Stomach (tissue), 9 donors: ENCODE data around the gene MRPL9. TPM values are rescaled to one million over a fixed set of nuclear protein-coding genes. Genes with fewer than 3 reads are reported as not detected.

Experiments used
- DNase-seq, 2 donors: peaks; one replicate each; pipeline versions ENCODE4 v3.0.0 to v3.0.0-alpha.2; 2013 to 2019
- H3K27ac ChIP-seq, 5 donors: fragments of 200-600 bp in 4 of 5; sonication (generic) in 4 of 5; one replicate each; pipeline ENCODE4 v1.5.1; 2013 to 2019; ENCODE audit warnings: mild to moderate bottlenecking in 1 of 5, moderate library complexity in 1 of 5
- H3K27me3 ChIP-seq, 3 donors: fragments of 200-600 bp; sonication (generic); one replicate each; pipeline ENCODE4 v1.5.1; 2017 to 2019; ENCODE audit warnings: mixed run types in 1 of 3
- H3K36me3 ChIP-seq, 4 donors: fragments of 200-600 bp; sonication (generic); 1 replicate in 3 of 4; 2 replicates in 1 of 4; pipeline ENCODE4 v1.5.1; 2016 to 2019
- H3K4me1 ChIP-seq, 4 donors: fragments of 200-600 bp; sonication (generic); one replicate each; pipeline ENCODE4 v1.5.1; 2016 to 2019
- H3K4me3 ChIP-seq, 4 donors: fragments of 200-600 bp; sonication (generic) in 3 of 4; one replicate each; pipeline ENCODE4 v1.5.1; 2016 to 2019; ENCODE audit warnings: mild to moderate bottlenecking in 1 of 4
- H3K9me3 ChIP-seq, 4 donors: fragments of 200-600 bp; sonication (generic); one replicate each; pipeline ENCODE4 v1.5.1; 2016 to 2019
- CTCF ChIP-seq, 7 experiments: fragments of 450-650 bp in 4 of 7; fragments of 200-600 bp in 3 of 7; sonication (generic) in 3 of 7; IDR thresholded peaks; one replicate each; pipeline ENCODE4 v1.5.1; 2016 to 2019; ENCODE audit warnings: antibody characterized with exemption in 7 of 7, control low read depth in 2 of 7, mild to moderate bottlenecking in 1 of 7
- EP300 ChIP-seq: sonication (generic); formaldehyde crosslinking; IDR thresholded peaks from one replicate; pipeline ENCODE4 v1.6.1; 2017; ENCODE audit warnings: antibody characterized with exemption
- POLR2A ChIP-seq, 4 donors: fragments of 450-650 bp; IDR thresholded peaks; one replicate each; pipeline ENCODE4 v1.6.1; 2016; ENCODE audit warnings: antibody characterized with exemption in 4 of 4, control low read depth in 2 of 4, mild to moderate bottlenecking in 1 of 4, moderate library complexity in 1 of 4
- POLR2AphosphoS5 ChIP-seq, 3 donors: sonication (generic); formaldehyde crosslinking; IDR thresholded peaks; one replicate each; pipeline ENCODE4 v1.6.1; 2016; ENCODE audit warnings: antibody characterized with exemption in 3 of 3
- WGBS, 5 donors: extraction: QIAGEN DNeasy Blood & Tissue Kit in 3 of 5; methylation state at CpG; one replicate each; pipeline versions ENCODE4 v1.1.5 to v1.1.7; 2013 to 2018; 5-methylcytosine and 5-hydroxymethylcytosine counted together
- intact Hi-C: fragments of 100-400 bp; cut with DNase I; formaldehyde crosslinking; loops from one replicate; pipeline ENCODE4 v1.15.1; 2023; ENCODE audit warnings: low total_unique reads
- polyA plus RNA-seq, 3 donors: library from polyadenylated mRNA; stranded (reverse); fragments of 200-250 nt; gene quantifications; one replicate each; pipeline ENCODE4 v1.2.3, GENCODE V29; 2013
- total RNA-seq, 5 donors: library from RNA; depleted of rRNA; stranded (reverse); fragments of >200 nt; gene quantifications; one replicate each; pipeline versions ENCODE4 v1.1.0 to v1.2.3, GENCODE V29; 2014 to 2016
- donor health status: healthy with polysubstance abuse.
- donor health status: Bipolar disorder and iron deficiency.
- donor health status: healthy.

The MRPL9 gene
- total and polyA plus RNA-seq, 8 donors: 19.8 to 246 (median 69.6) TPM

GRCh38 chr1:151801846-151802245 lies 38.5 kb upstream of the MRPL9 start:
- DNase-seq: no peak
- H3K4me3 ChIP-seq: no peak overlapping the region
- no peaks in the 10 kb centered on the region for H3K4me1 ChIP-seq
- intact Hi-C loops: no loop called here
- no peak overlapping the region for H3K27ac ChIP-seq
- H3K27me3 ChIP-seq: peaks cover 0 to 43% (median 0%) of the 10 kb centered on the region in 3 donors
- no peak for TF ChIP-seq POLR2AphosphoS5 (IDR thresholded peaks at IDR 0.05)
- TF ChIP-seq CTCF (IDR thresholded peaks at IDR 0.05): no peak
- TF ChIP-seq POLR2A (IDR thresholded peaks at IDR 0.05): no peak
- no peak for TF ChIP-seq EP300
- no peaks in the 10 kb centered on the region for H3K9me3 ChIP-seq
- WGBS, 5 donors: 79 to 89% (median 84%) methylated on average over 4 to 7 of the region's 7 CpGs
- H3K36me3 ChIP-seq: peaks cover 0 to 2% (median under 1%) of the 10 kb centered on the region in 4 donors

- DNase-seq: no peak
- 87 to 95% (median 92%) methylated on average over 10 to 12 of the region's 12 CpGs for WGBS, 5 donors
- intact Hi-C loops: no loop called here
- no peaks in the 10 kb centered on the region for H3K36me3 ChIP-seq
- no peak overlapping the region for H3K4me3 ChIP-seq
- no peaks in the 10 kb centered on the region for H3K9me3 ChIP-seq
- TF ChIP-seq POLR2AphosphoS5 (IDR thresholded peaks at IDR 0.05) (no peak), POLR2A (IDR thresholded peaks at IDR 0.05) (no peak), CTCF (IDR thresholded peaks at IDR 0.05) (no peak), EP300 (no peak)
- H3K27ac ChIP-seq: no peak overlapping the region
- H3K4me1 ChIP-seq: no peaks in the 10 kb centered on the region
- peaks cover 0 to 41% (median 0%) of the 10 kb centered on the region in 3 donors for H3K27me3 ChIP-seq
These were observed 38.1 kb upstream of the MRPL9 start for GRCh38 chr1:151801310-151801820.

- WGBS, 5 donors: 59 to 68% (median 63%) methylated on average over 1 to 8 of the region's 8 CpGs
- no peak for DNase-seq
- intact Hi-C loops: no loop called here
- Histone ChIP-seq H3K27ac (no peak overlapping the region), H3K4me1 (no peaks in the 10 kb centered on the region), H3K27me3 (peaks cover 0 to 41% (median 0%) of the 10 kb centered on the region in 3 donors), H3K36me3 (no peaks in the 10 kb centered on the region), H3K9me3 (no peaks in the 10 kb centered on the region), H3K4me3 (no peak overlapping the region)
- TF ChIP-seq EP300: no peak
- TF ChIP-seq POLR2A (IDR thresholded peaks at IDR 0.05): no peak
- TF ChIP-seq POLR2AphosphoS5 (IDR thresholded peaks at IDR 0.05): no peak
- no peak for TF ChIP-seq CTCF (IDR thresholded peaks at IDR 0.05)
These were observed 37.5 kb upstream of the MRPL9 start for GRCh38 chr1:151800830-151801229.

- 51 to 62% (median 59%) methylated on average over 9 of the region's 9 CpGs for WGBS, 5 donors
- Histone ChIP-seq H3K27me3 (peaks cover 0 to 41% (median 0%) of the 10 kb centered on the region in 3 donors), H3K9me3 (no peaks in the 10 kb centered on the region), H3K4me3 (no peak overlapping the region), H3K4me1 (no peaks in the 10 kb centered on the region), H3K36me3 (peaks cover 0 to under 1% (median 0%) of the 10 kb centered on the region in 4 donors), H3K27ac (no peak overlapping the region)
- TF ChIP-seq CTCF (IDR thresholded peaks at IDR 0.05) (no peak), POLR2A (IDR thresholded peaks at IDR 0.05) (no peak), POLR2AphosphoS5 (IDR thresholded peaks at IDR 0.05) (no peak), EP300 (no peak)
- no peak for DNase-seq
- intact Hi-C loops: no loop called here
These were observed 36.1 kb upstream of the MRPL9 start for GRCh38 chr1:151799179-151800022.
